H1 (cell line): ENCODE data around the gene DTX3. TPM values are rescaled to one million over a fixed set of nuclear protein-coding genes. Genes with fewer than 3 reads are reported as not detected.

Experiments used
- EGR1 ChIP-seq: IDR thresholded peaks from 2 replicates; pipeline ENCODE4 v1.6.1; 2011; ENCODE audit warnings: low read depth, low read length, borderline replicate concordance
- EZH2 ChIP-seq: fragments of 200-600 bp; sonication (generic); IDR thresholded peaks from 2 replicates; pipeline ENCODE4 v1.7.1; 2012; ENCODE audit warnings: low read depth, mild to moderate bottlenecking, moderate library complexity, low read length, inconsistent platforms; ENCODE audit not compliant: severe bottlenecking
- KDM4A ChIP-seq: IDR thresholded peaks from one replicate; pipeline ENCODE4 v1.7.1; 2012; ENCODE audit warnings: low read depth, mild to moderate bottlenecking, moderate library complexity, low read length, inconsistent platforms; ENCODE audit not compliant: severe bottlenecking
- SIRT6 ChIP-seq: IDR thresholded peaks from one replicate; pipeline ENCODE4 v1.7.1; 2012; ENCODE audit warnings: low read length, inconsistent platforms
- polyA plus RNA-seq, 7 experiments: library from polyadenylated mRNA; depleted of rRNA in 3 of 7; stranded (reverse) in 5 of 7; unstranded in 2 of 7; fragments of >200 nt in 5 of 7; fragments of 200-250 nt in 2 of 7; gene quantifications; 1 replicate in 5 of 7; 2 replicates in 1 of 7; 4 replicates in 1 of 7; pipeline versions ENCODE4 v1.2.1 to v1.2.3, GENCODE V29; 2011 to 2013; ENCODE audit warnings: missing spikeins in 2 of 7, mixed read lengths in 2 of 7
- total RNA-seq: library from RNA; stranded (reverse); fragmentation: NEBNext Ultra II Directional; extraction: Animal tissue kit (Norgen Biotek cat#: 25700); gene quantifications from 2 replicates; pipeline ENCODE4 v1.2.1, GENCODE V29; 2021

The DTX3 gene
- total and polyA plus RNA-seq, 2 of the 8 experiments (the other 6 are each of a cell fraction or from before 2014, with no cell fraction given) = 41.8 to 92.5 TPM

DNA sequence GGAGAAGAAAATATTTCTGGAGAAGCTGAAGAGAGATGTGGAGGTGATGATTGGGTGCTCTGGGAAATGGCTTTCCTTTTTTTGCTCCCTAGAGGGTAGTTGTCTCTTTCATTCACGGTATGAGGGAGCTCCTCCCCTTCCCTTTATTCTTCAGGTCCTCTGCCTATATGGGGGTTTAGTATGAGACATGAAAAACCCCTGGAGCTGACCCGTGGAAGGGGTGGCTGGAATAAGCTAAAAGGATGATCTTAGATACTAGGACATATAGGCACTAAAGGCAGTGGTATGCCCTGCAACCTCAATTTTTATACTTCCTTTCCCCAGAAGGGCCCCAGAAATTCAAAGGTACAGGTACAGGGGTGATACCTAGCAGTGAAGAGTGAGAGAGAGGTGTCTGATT, 4.2 kb upstream of the DTX3 start (continued):
- TF ChIP-seq EZH2 (no peak), SIRT6 (no peak), EGR1 (no peak), KDM4A (no peak)
